IPS-18c (cell line): ENCODE measurements around the gene TAF11L13.
"Not testable (repeated sequence)": the region's sequence is repeated elsewhere in the genome, so short reads cannot be mapped to it uniquely, and the experiment has no call there.

Experiments used
- H3K4me3 ChIP-seq: 2 replicates; pipeline ENCODE4 v1.7.0; 2013; ENCODE audit warnings: low read depth, mild to moderate bottlenecking, low read length, moderate library complexity; ENCODE audit not compliant: insufficient read depth
- H3K9me3 ChIP-seq: one replicate; pipeline ENCODE4 v1.6.1; 2013; ENCODE audit warnings: mild to moderate bottlenecking, low read length, moderate library complexity; ENCODE audit not compliant: control insufficient read depth, insufficient read depth

TAF11L13 gene

GRCh38 chr5:17631788-17632187 is at the start of gene TAF11L13:
Gene TAF11L13, plus strand, starts transcription at chr5:17632088.
- H3K4me3 ChIP-seq, H3K9me3 ChIP-seq: not testable (repeated sequence)

DNA sequence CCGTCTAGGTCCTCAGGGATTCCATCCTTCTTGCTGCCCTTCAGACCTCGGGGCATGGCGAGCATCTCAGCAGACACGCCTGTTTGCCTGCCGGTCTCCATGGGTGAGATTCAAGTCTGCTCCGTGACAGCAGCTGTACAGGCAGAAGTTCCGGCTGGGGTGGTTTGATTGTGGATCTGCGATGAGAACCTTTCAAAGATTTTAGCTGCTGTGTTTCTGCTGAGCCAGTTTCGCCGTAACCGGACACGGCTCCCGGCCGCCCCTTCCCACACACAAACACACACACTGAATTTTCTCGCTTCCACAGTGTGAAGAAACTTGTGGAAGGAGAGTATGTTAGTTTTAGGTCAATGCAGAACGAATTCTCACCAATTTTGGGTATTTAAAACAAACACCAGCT is 46.2 kb upstream of the TAF11L13 start, which contains the start of gene TAF11L7:
Gene TAF11L7 (minus strand): TSS at position 101 of the 400 bp plus-strand sequence.
- not testable (repeated sequence) for H3K9me3 ChIP-seq, H3K4me3 ChIP-seq

DNA sequence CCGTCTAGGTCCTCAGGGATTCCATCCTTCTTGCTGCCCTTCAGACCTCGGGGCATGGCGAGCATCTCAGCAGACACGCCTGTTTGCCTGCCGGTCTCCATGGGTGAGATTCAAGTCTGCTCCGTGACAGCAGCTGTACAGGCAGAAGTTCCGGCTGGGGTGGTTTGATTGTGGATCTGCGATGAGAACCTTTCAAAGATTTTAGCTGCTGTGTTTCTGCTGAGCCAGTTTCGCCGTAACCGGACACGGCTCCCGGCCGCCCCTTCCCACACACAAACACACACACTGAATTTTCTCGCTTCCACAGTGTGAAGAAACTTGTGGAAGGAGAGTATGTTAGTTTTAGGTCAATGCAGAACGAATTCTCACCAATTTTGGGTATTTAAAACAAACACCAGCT is 41.0 kb upstream of the TAF11L13 start, which contains the start of gene TAF11L8:
Gene TAF11L8 (minus strand): TSS at position 101 of the 400 bp plus-strand sequence.
- H3K9me3 ChIP-seq, H3K4me3 ChIP-seq: not testable (repeated sequence)

GRCh38 chr5:17594255-17594654 is 37.6 kb upstream of the TAF11L13 start, which contains the start of gene TAF11L9:
Gene TAF11L9, minus strand, starts transcription at chr5:17594394.
- H3K4me3 ChIP-seq, H3K9me3 ChIP-seq: not testable (repeated sequence)

DNA sequence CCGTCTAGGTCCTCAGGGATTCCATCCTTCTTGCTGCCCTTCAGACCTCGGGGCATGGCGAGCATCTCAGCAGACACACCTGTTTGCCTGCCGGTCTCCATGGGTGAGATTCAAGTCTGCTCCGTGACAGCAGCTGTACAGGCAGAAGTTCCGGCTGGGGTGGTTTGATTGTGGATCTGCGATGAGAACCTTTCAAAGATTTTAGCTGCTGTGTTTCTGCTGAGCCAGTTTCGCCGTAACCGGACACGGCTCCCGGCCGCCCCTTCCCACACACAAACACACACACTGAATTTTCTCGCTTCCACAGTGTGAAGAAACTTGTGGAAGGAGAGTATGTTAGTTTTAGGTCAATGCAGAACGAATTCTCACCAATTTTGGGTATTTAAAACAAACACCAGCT is 34.2 kb upstream of the TAF11L13 start, which contains the start of gene TAF11L10:
Gene TAF11L10 (minus strand): TSS at position 101 of the 400 bp plus-strand sequence.
- not testable (repeated sequence) for H3K4me3 ChIP-seq, H3K9me3 ChIP-seq

- not testable (repeated sequence) for H3K9me3 ChIP-seq, H3K4me3 ChIP-seq
Observed at GRCh38 chr5:17603880-17604279, 28.0 kb upstream of the TAF11L13 start, which contains the start of gene TAF11L11. Gene TAF11L11, plus strand, starts transcription at chr5:17604183.

- H3K9me3 ChIP-seq = no peaks in the 10 kb centered on the region
- no peak overlapping the region for H3K4me3 ChIP-seq
Observed at GRCh38 chr5:17604951-17605350, 26.9 kb upstream of the TAF11L13 start.

DNA sequence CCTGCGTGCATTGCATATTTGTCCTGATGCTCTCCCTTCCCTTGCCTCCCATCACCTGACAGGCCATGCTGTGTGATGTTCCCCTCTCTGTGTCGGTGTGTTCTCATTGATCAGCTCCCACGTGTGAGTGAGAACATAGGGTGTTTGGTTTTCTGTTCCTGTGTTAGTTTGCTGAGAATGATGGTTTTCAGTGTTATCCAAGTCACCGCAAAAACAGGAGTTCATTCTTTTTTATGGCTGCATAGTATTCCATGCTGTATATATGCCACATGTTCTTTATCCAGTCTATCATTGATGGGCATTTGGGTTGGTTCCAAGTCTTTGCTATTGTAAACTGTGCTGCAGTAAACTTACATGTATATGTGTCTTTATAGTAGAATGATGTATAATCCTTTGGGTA is 24.4 kb upstream of the TAF11L13 start:
- H3K9me3 ChIP-seq, H3K4me3 ChIP-seq: not testable (repeated sequence)

DNA sequence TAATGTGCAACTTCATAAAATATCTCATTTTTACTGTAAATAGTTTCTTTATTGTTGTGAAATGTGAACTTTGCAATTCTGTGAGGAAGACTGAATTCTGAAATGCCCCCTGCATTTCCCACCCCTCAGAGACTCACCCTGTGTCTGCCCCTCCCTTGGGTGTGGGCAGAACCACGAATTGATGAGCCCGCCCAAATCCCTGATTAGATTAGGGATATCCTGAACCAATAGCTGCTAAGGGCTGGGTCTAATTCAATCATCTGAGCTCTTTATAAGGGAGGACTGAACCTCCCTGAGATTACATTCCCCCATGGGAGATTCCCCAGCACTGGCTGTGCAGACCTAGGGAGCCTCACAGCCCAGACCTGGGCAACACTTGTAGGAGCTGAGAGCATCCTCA is 21.8 kb upstream of the TAF11L13 start, which contains the start of gene TAF11L12:
Gene TAF11L12 (plus strand): TSS at position 301 of the 400 bp plus-strand sequence.
- not testable (repeated sequence) for H3K4me3 ChIP-seq, H3K9me3 ChIP-seq

GRCh38 chr5:17614872-17615605 is 16.8 kb upstream of the TAF11L13 start:
- no peaks in the 10 kb centered on the region for H3K9me3 ChIP-seq
- H3K4me3 ChIP-seq = no peak overlapping the region

DNA sequence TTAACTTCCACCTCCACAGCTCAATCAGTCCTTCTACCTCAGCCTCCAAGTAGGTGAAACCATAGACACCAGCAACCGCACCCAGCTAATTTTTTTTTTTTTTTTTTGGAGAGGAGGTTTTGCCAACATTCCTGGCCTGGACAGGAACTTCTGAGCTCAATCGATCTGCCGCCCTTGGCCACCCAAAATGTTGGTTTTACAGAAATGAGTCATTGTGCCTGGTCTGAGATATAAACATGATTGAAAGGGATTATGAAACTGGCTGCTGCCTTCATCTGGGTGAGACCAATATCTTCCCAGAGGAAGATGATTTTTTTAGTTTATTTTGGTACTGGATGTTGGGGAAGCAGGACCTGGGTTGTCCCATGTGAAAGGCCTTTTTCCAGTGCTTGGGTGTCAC is 12.5 kb upstream of the TAF11L13 start:
- no peaks in the 10 kb centered on the region for H3K9me3 ChIP-seq
- no peak overlapping the region for H3K4me3 ChIP-seq

DNA sequence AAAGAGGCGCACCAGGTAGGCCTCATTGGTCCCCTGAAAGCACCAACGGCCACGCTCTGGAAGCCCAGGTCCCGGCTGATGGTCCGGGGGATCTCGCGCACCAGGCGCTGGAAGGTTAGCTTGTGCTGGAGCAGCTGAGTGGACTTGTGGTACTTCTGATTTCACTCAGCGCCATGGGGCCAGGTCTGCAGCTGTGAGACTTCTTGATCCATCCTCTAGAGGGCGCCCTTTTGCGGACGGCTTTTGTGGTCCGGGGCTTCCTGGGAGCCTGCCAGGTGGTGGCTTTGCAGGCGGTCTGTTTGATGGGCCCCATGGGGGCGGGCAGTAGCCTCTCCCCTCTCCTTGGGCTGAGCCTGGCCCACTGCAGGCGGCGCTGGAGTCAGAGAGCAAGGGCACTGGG is 11.3 kb upstream of the TAF11L13 start:
- Histone ChIP-seq H3K4me3 (no peak overlapping the region), H3K9me3 (no peaks in the 10 kb centered on the region)

GRCh38 chr5:17625686-17626085 is 6.2 kb upstream of the TAF11L13 start:
- Histone ChIP-seq H3K9me3 (no peaks in the 10 kb centered on the region), H3K4me3 (no peak overlapping the region)

- no peak within 1 kb of the TSS for H3K4me3 ChIP-seq
Observed at GRCh38 chr5:17634160-17634559, 2.3 kb downstream of the TAF11L13 start, which contains the start of gene TAF11L14. Gene TAF11L14, plus strand, starts transcription at chr5:17634460.

DNA sequence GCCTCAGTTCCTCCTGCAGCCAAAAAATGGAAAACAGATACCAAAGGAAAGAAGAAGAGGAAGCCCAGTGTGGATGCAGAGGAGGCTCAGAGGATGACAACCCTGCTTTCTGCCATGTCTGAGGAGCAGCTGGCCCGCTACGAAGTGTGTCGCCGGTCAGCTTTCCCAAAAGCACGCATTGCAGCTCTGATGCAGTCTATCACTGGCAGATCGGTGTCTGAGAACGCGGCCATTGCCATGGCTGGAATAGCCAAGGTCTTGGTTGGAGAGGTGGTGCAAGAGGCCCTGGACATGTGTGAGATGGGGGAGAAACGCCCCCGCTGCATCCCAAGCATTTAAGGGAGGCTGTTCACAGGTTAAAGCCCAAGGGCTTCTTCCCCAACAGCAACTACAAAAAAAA is 17.3 kb downstream of the TAF11L13 start:
- not testable (repeated sequence) for H3K9me3 ChIP-seq, H3K4me3 ChIP-seq

More at GRCh38 chr5:17634160-17634559, 2.3 kb downstream of the TAF11L13 start, which contains the start of gene TAF11L14:
- no peaks in the 10 kb centered on the region for H3K9me3 ChIP-seq

GRCh38 chr5:17655201-17655759 is 23.4 kb downstream of the TAF11L13 start:
- H3K9me3 ChIP-seq, H3K4me3 ChIP-seq: not testable (repeated sequence)

DNA sequence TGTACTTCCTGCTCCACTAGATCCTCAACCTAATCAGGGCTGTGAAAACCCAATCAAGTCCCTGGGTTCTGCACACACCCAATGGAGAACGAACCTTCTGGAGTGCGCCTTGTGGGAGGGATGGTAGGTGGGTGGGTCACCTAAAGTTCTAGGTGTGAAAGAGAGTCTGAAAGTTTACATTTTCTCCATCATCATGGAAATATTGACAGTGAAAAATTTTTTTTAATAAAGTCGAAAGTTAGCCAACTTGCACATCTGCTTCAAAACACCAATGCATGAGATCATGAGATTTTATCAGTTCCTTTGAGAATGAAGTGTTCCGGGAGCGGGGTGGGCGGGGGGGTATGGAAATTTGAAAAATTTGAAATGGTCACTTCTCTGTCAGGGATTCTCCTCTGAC is 24.0 kb downstream of the TAF11L13 start:
- no peak overlapping the region for H3K4me3 ChIP-seq
- H3K9me3 ChIP-seq = no peaks in the 10 kb centered on the region

DNA sequence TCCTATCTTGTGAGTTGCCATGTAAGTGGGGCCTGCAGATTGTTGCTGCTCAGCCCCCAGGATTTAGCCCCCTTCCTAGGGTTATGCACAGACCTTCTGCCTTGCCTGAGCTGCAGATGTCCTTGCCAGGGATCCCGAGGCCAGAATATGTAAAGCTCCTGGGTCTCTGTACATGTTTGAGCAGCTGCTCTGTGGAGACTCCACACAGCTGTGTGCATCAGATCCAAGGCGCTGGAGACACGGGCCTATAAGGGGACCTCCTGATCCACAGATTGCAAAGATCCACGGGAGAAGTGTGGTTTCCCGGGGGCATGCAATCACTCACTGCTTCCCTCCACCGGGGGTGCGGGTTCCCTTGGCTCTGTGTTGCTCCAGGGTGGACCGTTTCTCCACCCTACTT is 31.3 kb downstream of the TAF11L13 start:
- no peak overlapping the region for H3K4me3 ChIP-seq
- H3K9me3 ChIP-seq = no peaks in the 10 kb centered on the region
